OCI-LY7 (cell line): ENCODE measurements around the gene GNAZ. TPM values are rescaled to one million over a fixed set of nuclear protein-coding genes. Genes with fewer than 3 reads are reported as not detected.

Experiments used
- BruUV-seq: library from RNA; stranded (reverse); fragments of 400-500 nt; replicated peaks from 2 replicates; lab custom pipeline; 2021; lab: Mats Ljungman, UMichigan
- CTCF ChIA-PET: fragments of 300-600 bp; sonication (Branson Sonifier 250); formaldehyde crosslinking; loops from one replicate; lab custom pipeline; 2022; ENCODE audit warnings: antibody characterized with exemption; ENCODE audit not compliant: unreplicated experiment; lab: Charles Lee
- POLR2A ChIA-PET: fragments of 300-600 bp; sonication (Branson Sonifier 250); formaldehyde crosslinking; loops from one replicate; lab custom pipeline; 2022; ENCODE audit warnings: antibody characterized with exemption; lab: Charles Lee
- DNase-seq: peaks from one replicate; pipeline ENCODE4 v3.0.0-alpha.2; 2015; ENCODE audit warnings: low spot score
- H2AFZ ChIP-seq: fragments of 200-600 bp; sonication (generic), shearing (Covaris generic); 2 replicates; pipeline ENCODE4 v1.6.1; 2014; ENCODE audit warnings: mild to moderate bottlenecking, antibody characterized with exemption, low read length, moderate library complexity
- H3K27ac ChIP-seq: fragments of 200-600 bp; sonication (generic); 2 replicates; pipeline ENCODE4 v1.5.1; 2014; ENCODE audit warnings: mixed run types, low read depth, mild to moderate bottlenecking, moderate library complexity, low read length, inconsistent platforms; ENCODE audit not compliant: poor library complexity, severe bottlenecking
- H3K36me3 ChIP-seq: fragments of 200-600 bp; sonication (generic); 2 replicates; pipeline ENCODE4 v1.6.1; 2014; ENCODE audit warnings: mild to moderate bottlenecking, antibody characterized with exemption, low read length, moderate library complexity, mixed read lengths; ENCODE audit not compliant: insufficient read depth
- H3K4me1 ChIP-seq: fragments of 200-600 bp; sonication (generic); 2 replicates; pipeline ENCODE4 v1.5.1; 2014; ENCODE audit warnings: mild to moderate bottlenecking, low read length; ENCODE audit not compliant: insufficient read depth, poor library complexity, severe bottlenecking
- H3K4me2 ChIP-seq: fragments of 200-600 bp; sonication (generic); 2 replicates; pipeline ENCODE4 v1.6.1; 2014; ENCODE audit warnings: mild to moderate bottlenecking, low read length
- H3K4me3 ChIP-seq: fragments of 200-600 bp; sonication (generic); 2 replicates; pipeline ENCODE4 v1.5.1; 2014; ENCODE audit warnings: mild to moderate bottlenecking, low read depth, low read length; ENCODE audit not compliant: poor library complexity, severe bottlenecking
- H3K79me2 ChIP-seq: fragments of 200-600 bp; sonication (generic); 2 replicates; pipeline ENCODE4 v1.6.1; 2016; ENCODE audit warnings: low read depth, mild to moderate bottlenecking, low read length, moderate library complexity, mixed read lengths; ENCODE audit not compliant: insufficient read depth
- H3K9me2 ChIP-seq: fragments of 200-600 bp; sonication (generic); 2 replicates; pipeline ENCODE4 v1.6.1; 2016; ENCODE audit warnings: mild to moderate bottlenecking, low read length, mixed read lengths; ENCODE audit not compliant: insufficient read depth
- H3K9me3 ChIP-seq: fragments of 200-600 bp; sonication (generic); 2 replicates; pipeline ENCODE4 v1.6.1; 2014; ENCODE audit warnings: mild to moderate bottlenecking, mixed run types, low read length, mixed read lengths
- H4K20me1 ChIP-seq: fragments of 200-600 bp; sonication (generic); 2 replicates; pipeline ENCODE4 v1.6.1; 2014; ENCODE audit warnings: mild to moderate bottlenecking, antibody characterized with exemption, low read length, moderate library complexity, mixed read lengths; ENCODE audit not compliant: insufficient read depth
- CTCF ChIP-seq: fragments of 200-600 bp; sonication (generic); conservative IDR thresholded peaks from 2 replicates; pipeline ENCODE4 v1.5.1; 2014; ENCODE audit warnings: mild to moderate bottlenecking, antibody characterized with exemption, low read length, moderate library complexity, mixed read lengths
- EZH2phosphoT487 ChIP-seq: fragments of 200-600 bp; sonication (generic); IDR thresholded peaks from 2 replicates; pipeline ENCODE4 v1.6.1; 2018; ENCODE audit warnings: low read depth, borderline replicate concordance, mild to moderate bottlenecking, mixed run types, antibody characterized with exemption, low read length, moderate library complexity, mixed read lengths
- intact Hi-C: fragments of 100-400 bp; cut with micrococcal nuclease; formaldehyde crosslinking; loops from one replicate; pipeline ENCODE4 v1.10.0; 2022; ENCODE audit not compliant: unreplicated experiment
- total RNA-seq, 2 experiments: library from RNA; depleted of rRNA in 1 of 2; stranded (reverse); fragments of >200 nt in 1 of 2; shearing (Covaris generic) in 1 of 2; gene quantifications; 2 replicates each; pipeline ENCODE4 v1.2.3, GENCODE V29; 2014 to 2022

GNAZ gene
- total RNA-seq, 2 experiments from 2014 or later, result 38.5 to 46.4 TPM

- BruUV-seq, result no TSS peak
- DNase-seq, result no peak
- CTCF ChIA-PET, result interaction anchor here (0.6 to 0.7 kb wide), 2 partner anchors 157 to 980 kb away, joined by 3 read pairs; no protein-coding TSS in a partner anchor
Measured at GRCh38 chr22:23116506-23117263, 46.4 kb downstream of the GNAZ start.

GRCh38 chr22:23117275-23117674, 47.0 kb downstream of the GNAZ start:
- POLR2A ChIA-PET, result interaction anchor here (1.2 kb wide), 1 partner anchor 158 kb away, joined by 5 read pairs; no protein-coding TSS in a partner anchor
- Histone ChIP-seq H2AFZ (no peak overlapping the region), H3K4me3 (no peak overlapping the region), H3K27ac (no peak overlapping the region), H3K79me2 (no peaks in the 10 kb centered on the region), H3K9me2 (no peaks in the 10 kb centered on the region), H3K36me3 (0 out of 2 replicates have a peak, but pooled peaks cover 8% of the 10 kb centered on the region), H3K9me3 (no peaks in the 10 kb centered on the region), H3K4me1 (peaks cover 24% of the 10 kb centered on the region), H4K20me1 (no peaks in the 10 kb centered on the region), H3K4me2 (no peak overlapping the region)
- TF ChIP-seq CTCF, result no peak
- no peak for TF ChIP-seq EZH2phosphoT487
- no peak for DNase-seq
- CTCF ChIA-PET, result no interaction called here
- intact Hi-C loops, result no loop called here
- no TSS peak for BruUV-seq

More at GRCh38 chr22:23116506-23117263, 46.4 kb downstream of the GNAZ start:
- 0 out of 2 replicates have a peak, but pooled peaks cover 8% of the 10 kb centered on the region for H3K36me3 ChIP-seq
- H4K20me1 ChIP-seq, result no peaks in the 10 kb centered on the region
- POLR2A ChIA-PET, result interaction anchor here (1.0 to 1.2 kb wide), 2 partner anchors 109 to 157 kb away, joined by 3 to 5 read pairs; no protein-coding TSS in a partner anchor
- no peak overlapping the region for H3K27ac ChIP-seq
- H3K4me1 ChIP-seq, result peaks cover 29% of the 10 kb centered on the region
- no peak overlapping the region for H3K4me2 ChIP-seq
- no peaks in the 10 kb centered on the region for H3K9me3 ChIP-seq
- H3K9me2 ChIP-seq, result no peaks in the 10 kb centered on the region
- H2AFZ ChIP-seq, result no peak overlapping the region
- TF ChIP-seq CTCF (no peak), EZH2phosphoT487 (no peak)
- H3K79me2 ChIP-seq, result no peaks in the 10 kb centered on the region
- intact Hi-C loops, result no loop called here
- no peak overlapping the region for H3K4me3 ChIP-seq
